Measurements from ENCODE around the gene ZNF512. TPM values are rescaled to one million over a fixed set of nuclear protein-coding genes. Genes with fewer than 3 reads are reported as not detected.
"Not testable (repeated sequence)": the region's sequence is repeated elsewhere in the genome, so short reads cannot be mapped to it uniquely, and the experiment has no call there.

ZNF512 gene
- total RNA-seq, 1 donor from 2014 or later: 55.9 TPM

DNA sequence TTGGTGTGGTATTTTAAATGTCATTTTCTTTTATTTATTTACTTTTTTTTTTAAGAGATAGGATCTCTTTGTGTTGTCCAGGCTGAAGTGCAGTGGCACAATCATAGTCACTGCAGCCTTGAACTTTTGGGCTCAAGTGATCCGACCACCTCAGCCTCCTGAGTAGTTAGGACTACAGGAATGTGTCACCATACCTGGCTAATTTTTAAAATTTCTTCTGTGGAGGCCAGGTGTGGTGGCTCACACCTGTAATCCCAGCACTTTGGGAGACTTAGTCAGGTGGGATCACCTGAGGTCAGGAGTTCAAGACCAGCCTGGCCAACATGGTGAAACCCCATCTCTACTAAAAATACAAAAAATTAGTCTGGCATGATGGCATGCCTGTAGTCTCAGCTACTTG is 33.5 kb upstream of the ZNF512 start:
- no peak for DNase-seq (ENCODE audit: low read depth)
- no peaks in the 10 kb centered on the region for H3K27me3 ChIP-seq (ENCODE audit: control insufficient read depth, insufficient read depth, low read length)
- no peak overlapping the region for H3K4me3 ChIP-seq (ENCODE audit: low read depth, low read length)
- H3K36me3 ChIP-seq (ENCODE audit: control insufficient read depth, insufficient read depth, low read length): no peaks in the 10 kb centered on the region
- no peak for TF ChIP-seq CTCF (IDR thresholded peaks at IDR 0.05; ENCODE audit: insufficient read depth, low read length, poor library complexity, severe bottlenecking)

- no peak for TF ChIP-seq CTCF (IDR thresholded peaks at IDR 0.05; ENCODE audit: insufficient read depth, low read length, poor library complexity, severe bottlenecking)
- Histone ChIP-seq H3K27me3 (ENCODE audit: control insufficient read depth, insufficient read depth, low read length) (no peaks in the 10 kb centered on the region), H3K4me3 (ENCODE audit: low read depth, low read length) (no peak overlapping the region), H3K36me3 (ENCODE audit: control insufficient read depth, insufficient read depth, low read length) (no peaks in the 10 kb centered on the region)
- no peak for DNase-seq (ENCODE audit: low read depth)
Measured at GRCh38 chr2:27551514-27551913, 31.3 kb upstream of the ZNF512 start.

DNA sequence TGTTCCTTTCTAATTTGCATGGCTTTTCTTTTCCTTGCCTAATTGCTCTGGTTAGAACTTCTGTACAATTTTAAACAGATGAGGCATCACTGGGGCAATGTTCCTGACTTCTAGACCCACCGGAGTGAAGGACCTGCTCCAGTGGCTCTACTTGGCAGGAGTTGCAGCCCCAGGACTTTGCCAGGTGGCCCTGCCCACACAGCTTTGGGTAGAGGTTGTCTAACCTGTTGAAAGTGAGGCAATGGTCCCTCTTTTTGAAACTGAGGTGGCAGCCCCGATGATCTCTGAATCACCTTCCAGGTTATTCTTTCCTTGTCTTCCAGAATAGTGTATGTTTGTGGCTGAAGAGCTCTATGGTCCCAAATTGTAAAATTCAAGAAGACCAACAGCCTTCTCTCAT is 29.9 kb upstream of the ZNF512 start:
- no peak overlapping the region for H3K4me3 ChIP-seq (ENCODE audit: low read depth, low read length)
- H3K36me3 ChIP-seq (ENCODE audit: control insufficient read depth, insufficient read depth, low read length): no peaks in the 10 kb centered on the region
- H3K27me3 ChIP-seq (ENCODE audit: control insufficient read depth, insufficient read depth, low read length): no peaks in the 10 kb centered on the region
- TF ChIP-seq CTCF (IDR thresholded peaks at IDR 0.05; ENCODE audit: insufficient read depth, low read length, poor library complexity, severe bottlenecking): no peak
- no peak for DNase-seq (ENCODE audit: low read depth)

DNA sequence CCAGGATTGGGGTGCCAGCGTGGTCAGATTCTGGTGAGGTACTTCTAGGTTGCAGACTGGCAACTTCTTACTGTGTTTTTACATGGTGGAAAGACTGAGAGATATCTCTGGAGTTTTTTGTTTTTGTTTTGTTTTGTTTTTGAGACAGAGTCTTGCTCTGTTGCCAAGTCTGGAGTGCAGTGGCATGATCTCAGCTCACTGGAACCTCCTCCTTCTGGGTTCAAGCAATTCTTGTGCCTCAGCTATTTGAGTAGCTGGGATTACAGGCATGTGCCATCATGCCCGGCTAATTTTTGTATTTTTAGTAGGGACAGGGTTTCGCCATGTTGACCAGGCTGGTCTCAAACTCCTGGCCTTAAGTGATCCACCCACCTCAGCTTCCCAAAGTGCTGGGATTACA is 28.4 kb upstream of the ZNF512 start:
- not testable (repeated sequence) for H3K36me3 ChIP-seq (ENCODE audit: control insufficient read depth, insufficient read depth, low read length); H3K4me3 ChIP-seq (ENCODE audit: low read depth, low read length); H3K27me3 ChIP-seq (ENCODE audit: control insufficient read depth, insufficient read depth, low read length); DNase-seq (ENCODE audit: low read depth)

DNA sequence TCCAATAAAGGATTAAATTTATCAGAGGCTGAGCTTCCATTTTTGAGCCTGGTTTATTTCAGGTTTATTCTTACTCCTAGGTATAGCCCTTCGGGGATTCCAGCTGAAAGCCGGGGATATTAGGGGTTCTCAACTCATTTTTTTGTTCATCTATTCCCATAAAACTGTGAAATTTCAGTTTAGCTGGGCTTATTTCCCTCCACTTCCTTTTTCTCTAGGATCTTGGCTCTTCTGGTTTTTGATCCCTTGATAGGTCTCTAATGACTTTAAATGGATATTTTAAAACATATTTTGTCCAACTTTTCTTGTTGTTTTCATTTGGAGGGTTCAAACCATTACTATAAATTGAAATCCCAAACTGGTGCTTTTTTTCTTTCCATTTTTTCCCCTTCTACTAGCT is 23.6 kb upstream of the ZNF512 start:
- Histone ChIP-seq H3K27me3 (ENCODE audit: control insufficient read depth, insufficient read depth, low read length) (no peaks in the 10 kb centered on the region), H3K4me3 (ENCODE audit: low read depth, low read length) (no peak overlapping the region), H3K36me3 (ENCODE audit: control insufficient read depth, insufficient read depth, low read length) (no peaks in the 10 kb centered on the region)
- no peak for TF ChIP-seq CTCF (IDR thresholded peaks at IDR 0.05; ENCODE audit: insufficient read depth, low read length, poor library complexity, severe bottlenecking)
- DNase-seq (ENCODE audit: low read depth): no peak

DNA sequence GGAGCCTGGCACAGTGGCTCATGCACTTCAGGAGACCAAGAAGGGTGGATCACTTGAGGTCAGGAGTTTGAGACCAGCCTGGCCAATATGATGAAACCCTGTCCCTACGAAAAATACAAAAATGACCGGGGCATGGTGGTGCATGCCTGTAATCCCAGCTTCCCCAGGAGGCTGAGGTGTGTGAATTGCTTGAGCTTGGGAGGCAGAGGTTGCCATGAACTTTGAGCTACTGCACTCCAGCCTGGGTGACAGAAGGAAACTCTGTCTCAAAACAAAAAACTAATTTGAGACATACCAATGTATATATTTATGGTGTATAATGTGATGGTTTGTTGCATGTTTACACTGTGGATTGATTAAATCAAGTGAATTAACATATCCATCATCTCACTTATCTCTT is 21.8 kb upstream of the ZNF512 start:
- Histone ChIP-seq H3K36me3 (ENCODE audit: control insufficient read depth, insufficient read depth, low read length) (no peaks in the 10 kb centered on the region), H3K27me3 (ENCODE audit: control insufficient read depth, insufficient read depth, low read length) (no peaks in the 10 kb centered on the region), H3K4me3 (ENCODE audit: low read depth, low read length) (no peak overlapping the region)
- TF ChIP-seq CTCF (IDR thresholded peaks at IDR 0.05; ENCODE audit: insufficient read depth, low read length, poor library complexity, severe bottlenecking): no peak
- DNase-seq (ENCODE audit: low read depth): no peak

Measured in kidney epithelial cell (primary cell).